MCF 10A (cell line): ENCODE results near the gene BAX. TPM values are rescaled to one million over a fixed set of nuclear protein-coding genes. Genes with fewer than 3 reads are reported as not detected.
A peak's percentile ranks its signal among the peaks of the same experiment; 100 is the strongest.
"Not testable (repeated sequence)": the region's sequence is repeated elsewhere in the genome, so short reads cannot be mapped to it uniquely, and the experiment has no call there.

Experiments
- BruUV-seq: library from RNA; stranded (reverse); fragments of 400-500 nt; replicated peaks from 2 replicates; lab custom pipeline; 2021; lab: Mats Ljungman, UMichigan
- CTCF ChIA-PET: fragments of 300-600 bp; sonication (Branson Sonifier 250); formaldehyde crosslinking; extraction: SDS; loops from one replicate; lab custom pipeline; 2021; ENCODE audit warnings: antibody characterized with exemption, inconsistent platforms; lab: Yijun Ruan, JAX
- POLR2A ChIA-PET: fragments of 300-600, 350-650 bp; sonication (Branson Sonifier 250); formaldehyde crosslinking; extraction: SDS; loops from one replicate; lab custom pipeline; 2020; ENCODE audit warnings: antibody characterized with exemption, inconsistent platforms; lab: Yijun Ruan, JAX
- DNase-seq: peaks from one replicate; pipeline ENCODE4 v3.0.0-alpha.2; 2018; ENCODE audit not compliant: unreplicated experiment
- H3K27ac Mint-ChIP-seq: one replicate; pipeline ENCODE4 v1.8.0; 2022; ENCODE audit warnings: mild to moderate bottlenecking, low read depth, mixed read lengths; ENCODE audit not compliant: unreplicated experiment
- H3K27me3 Mint-ChIP-seq: one replicate; pipeline ENCODE4 v1.8.0; 2022; ENCODE audit warnings: mixed read lengths; ENCODE audit not compliant: insufficient read depth, unreplicated experiment
- H3K36me3 Mint-ChIP-seq: one replicate; pipeline ENCODE4 v1.8.0; 2022; ENCODE audit warnings: mild to moderate bottlenecking, moderate library complexity, mixed read lengths; ENCODE audit not compliant: insufficient read depth, unreplicated experiment
- H3K4me1 Mint-ChIP-seq: one replicate; pipeline ENCODE4 v1.8.0; 2022; ENCODE audit warnings: mixed read lengths; ENCODE audit not compliant: insufficient read depth, unreplicated experiment
- H3K4me3 Mint-ChIP-seq: one replicate; pipeline ENCODE4 v1.8.0; 2022; ENCODE audit warnings: mild to moderate bottlenecking, moderate library complexity, mixed read lengths; ENCODE audit not compliant: unreplicated experiment
- H3K9me3 Mint-ChIP-seq: one replicate; pipeline ENCODE4 v1.8.0; 2022; ENCODE audit warnings: mixed read lengths; ENCODE audit not compliant: unreplicated experiment
- CTCF ChIP-seq: fragments of 200-600 bp; IDR thresholded peaks from one replicate; pipeline ENCODE4 v1.8.0; 2022; ENCODE audit warnings: antibody characterized with exemption, mild to moderate bottlenecking; ENCODE audit not compliant: unreplicated experiment
- intact Hi-C: fragments of 100-400 bp; cut with micrococcal nuclease; formaldehyde crosslinking; loops from 2 replicates; pipeline ENCODE4 v1.14.1; 2022
- total RNA-seq: library from RNA; stranded (reverse); gene quantifications from 2 replicates; pipeline ENCODE4 v1.2.3, GENCODE V29; 2022

Gene BAX
- total RNA-seq, 1 experiment from 2014 or later: 152 TPM

GRCh38 chr19:48921721-48922500 lies 32.8 kb upstream of the BAX start:
- BruUV-seq: no TSS peak
- H3K27ac Mint-ChIP-seq: no peak overlapping the region
- no peaks in the 10 kb centered on the region for H3K9me3 Mint-ChIP-seq
- no peaks in the 10 kb centered on the region for H3K4me1 Mint-ChIP-seq
- CTCF ChIA-PET: no interaction called here
- no peak overlapping the region for H3K4me3 Mint-ChIP-seq
- intact Hi-C loops: no loop called here
- H3K27me3 Mint-ChIP-seq: no peaks in the 10 kb centered on the region
- DNase-seq: no peak
- TF ChIP-seq CTCF: no peak
- POLR2A ChIA-PET: no interaction called here
- H3K36me3 Mint-ChIP-seq: peaks cover 10% of the 10 kb centered on the region

GRCh38 chr19:48922548-48923490 lies 31.9 kb upstream of the BAX start:
- Mint-ChIP-seq H3K36me3 (peaks cover 7% of the 10 kb centered on the region), H3K27ac (no peak overlapping the region), H3K4me3 (no peak overlapping the region), H3K9me3 (no peaks in the 10 kb centered on the region), H3K4me1 (no peaks in the 10 kb centered on the region), H3K27me3 (no peaks in the 10 kb centered on the region)
- TF ChIP-seq CTCF: no peak
- no peak for DNase-seq
- intact Hi-C loops: no loop called here
- POLR2A ChIA-PET: no interaction called here
- CTCF ChIA-PET: no interaction called here
- BruUV-seq: TSS peak; percentile 75

GRCh38 chr19:48925240-48925843 lies 29.3 kb upstream of the BAX start:
- ChIA-PET CTCF (interaction anchor here (1.4 kb wide), 1 partner anchor 9 kb away, joined by 4 read pairs; no protein-coding TSS in a partner anchor), POLR2A (interaction anchor here (0.8 to 2.9 kb wide), 4 partner anchors 11 to 53 kb away, joined by 3 to 14 read pairs (median 5); partner anchors contain the start of genes NUCB1 and PPP1R15A)
- H3K9me3 Mint-ChIP-seq: no peaks in the 10 kb centered on the region
- no peak overlapping the region for H3K27ac Mint-ChIP-seq
- H3K4me3 Mint-ChIP-seq: no peak overlapping the region
- no peaks in the 10 kb centered on the region for H3K27me3 Mint-ChIP-seq
- H3K4me1 Mint-ChIP-seq: no peaks in the 10 kb centered on the region
- BruUV-seq: no TSS peak
- peaks cover 6% of the 10 kb centered on the region for H3K36me3 Mint-ChIP-seq
- DNase-seq: peak; percentile 28
- TF ChIP-seq CTCF: no peak
- intact Hi-C loops: no loop called here

GRCh38 chr19:48925890-48926289 lies 28.8 kb upstream of the BAX start:
- BruUV-seq, H3K4me3 Mint-ChIP-seq, DNase-seq, intact Hi-C loops, H3K4me1 Mint-ChIP-seq, H3K36me3 Mint-ChIP-seq, H3K27me3 Mint-ChIP-seq, H3K9me3 Mint-ChIP-seq: not testable (repeated sequence)
- H3K27ac Mint-ChIP-seq: peak overlapping the region; percentile 65
- ChIA-PET POLR2A (interaction anchor here (0.8 to 2.9 kb wide), 2 partner anchors 10 to 54 kb away, joined by 3 to 14 read pairs; partner anchors contain the start of gene PPP1R15A), CTCF (interaction anchor here (1.4 kb wide), 1 partner anchor 9 kb away, joined by 4 read pairs; no protein-coding TSS in a partner anchor)
